GM12892 (cell line): ENCODE results near the gene GREB1L.

Experiments used
- POLR2A ChIP-seq: IDR thresholded peaks from 2 replicates; pipeline ENCODE4 v1.6.1; 2011; ENCODE audit warnings: low read depth, low read length, control low read depth
- POLR2AphosphoS5 ChIP-seq: IDR thresholded peaks from 2 replicates; pipeline ENCODE4 v1.6.1; 2011; ENCODE audit warnings: low read depth, low read length, control low read depth
- TAF1 ChIP-seq: IDR thresholded peaks from 2 replicates; pipeline ENCODE4 v1.6.1; 2011; ENCODE audit warnings: low read depth, mild to moderate bottlenecking, control low read depth, low read length, borderline replicate concordance

DNA sequence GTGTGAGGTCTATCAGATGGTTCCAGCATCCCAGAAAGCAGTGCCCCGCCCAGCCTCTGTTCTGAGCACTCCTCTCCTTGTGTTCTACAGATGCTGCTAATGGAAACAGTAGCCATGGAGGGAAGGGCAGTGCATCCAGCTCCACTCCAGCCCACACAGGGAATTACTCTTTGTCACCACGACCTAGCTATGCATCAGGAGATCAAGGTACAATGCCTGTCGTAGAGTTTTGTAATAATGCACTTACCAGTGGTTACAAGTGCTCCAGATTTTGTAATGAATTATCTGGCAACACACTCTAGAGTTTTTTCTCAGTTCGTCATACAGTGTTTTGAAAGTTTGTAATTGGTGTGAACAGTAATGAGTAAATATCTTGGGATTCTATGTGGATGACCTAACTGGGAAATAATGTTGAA is 197.4 kb downstream of the GREB1L start:
- TF ChIP-seq POLR2A (no peak), TAF1 (no peak), POLR2AphosphoS5 (no peak)
